Measurements from ENCODE around the gene KIF26B.

Gene KIF26B

GRCh38 chr1:245169376-245169775, 14.6 kb downstream of the KIF26B start:
- FAIRE-seq = no peak
- DNase-seq (ENCODE audit: low spot score) = no peak

GRCh38 chr1:245172026-245172425, 17.2 kb downstream of the KIF26B start:
- no peak for DNase-seq (ENCODE audit: low spot score)
- no peak for FAIRE-seq

- DNase-seq (ENCODE audit: low spot score) (no peak), FAIRE-seq (no peak)
Measured at GRCh38 chr1:245172829-245173228, 18.0 kb downstream of the KIF26B start.

DNA sequence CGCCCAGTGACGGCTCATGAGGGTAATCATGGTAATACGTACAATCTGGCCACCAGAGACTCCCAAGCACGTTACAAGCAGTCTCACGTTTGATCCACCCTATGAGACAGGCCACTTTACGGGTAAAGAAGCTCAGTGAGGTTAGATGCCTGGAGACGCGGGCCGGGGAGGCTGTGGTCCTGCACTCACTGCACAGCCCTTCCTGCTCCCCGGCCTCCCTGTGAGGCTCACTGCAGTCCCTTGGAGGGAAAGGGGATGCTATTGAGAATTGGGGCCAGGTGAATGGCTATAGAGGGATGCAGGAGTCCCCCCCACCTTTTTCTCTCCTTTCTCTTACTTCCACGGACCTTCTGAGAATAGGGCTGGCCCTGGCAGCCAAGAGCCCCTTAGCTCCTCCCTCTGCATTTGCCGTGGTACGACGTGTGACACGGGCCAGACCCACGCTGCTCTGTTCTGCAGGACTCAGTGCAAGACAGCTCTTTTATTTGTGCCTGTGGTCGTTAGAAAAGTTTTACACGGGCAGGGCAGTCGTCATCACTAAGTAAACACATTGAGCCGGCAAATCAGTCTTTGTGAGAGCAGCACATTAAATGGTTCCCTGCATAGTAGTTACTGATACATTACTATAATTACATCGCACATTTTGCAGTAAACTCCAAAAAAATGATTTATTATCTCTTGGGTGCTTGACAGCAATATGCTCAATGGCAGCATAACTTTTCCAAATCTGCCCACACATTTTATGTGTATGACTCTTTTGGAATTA, 18.8 kb downstream of the KIF26B start:
- FAIRE-seq = no peak
- DNase-seq (ENCODE audit: low spot score) = no peak

GRCh38 chr1:245177071-245177900, 22.5 kb downstream of the KIF26B start:
- FAIRE-seq (no peak), DNase-seq (ENCODE audit: low spot score) (peak; percentile 17)

DNA sequence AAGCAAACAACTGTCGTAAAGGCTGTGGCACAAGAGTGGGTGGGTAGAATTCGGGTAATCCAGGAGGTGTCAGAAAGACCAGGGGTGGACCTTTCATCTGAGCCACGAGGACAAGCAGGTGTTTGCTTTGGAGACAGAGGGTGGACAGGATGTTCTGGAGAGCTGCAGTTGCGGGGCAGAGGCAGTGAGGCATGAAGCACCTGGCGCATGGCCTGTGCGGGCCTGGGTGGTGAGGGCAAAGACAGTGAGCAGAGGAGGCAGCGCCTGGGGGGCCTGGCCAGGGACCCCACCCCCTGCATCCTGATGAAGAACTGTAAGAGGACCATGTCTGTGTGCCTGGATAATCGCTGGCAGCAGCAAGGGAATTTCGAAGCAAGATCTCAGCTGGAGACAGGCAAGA, 24.9 kb downstream of the KIF26B start:
- FAIRE-seq (no peak), DNase-seq (ENCODE audit: low spot score) (no peak)

DNA sequence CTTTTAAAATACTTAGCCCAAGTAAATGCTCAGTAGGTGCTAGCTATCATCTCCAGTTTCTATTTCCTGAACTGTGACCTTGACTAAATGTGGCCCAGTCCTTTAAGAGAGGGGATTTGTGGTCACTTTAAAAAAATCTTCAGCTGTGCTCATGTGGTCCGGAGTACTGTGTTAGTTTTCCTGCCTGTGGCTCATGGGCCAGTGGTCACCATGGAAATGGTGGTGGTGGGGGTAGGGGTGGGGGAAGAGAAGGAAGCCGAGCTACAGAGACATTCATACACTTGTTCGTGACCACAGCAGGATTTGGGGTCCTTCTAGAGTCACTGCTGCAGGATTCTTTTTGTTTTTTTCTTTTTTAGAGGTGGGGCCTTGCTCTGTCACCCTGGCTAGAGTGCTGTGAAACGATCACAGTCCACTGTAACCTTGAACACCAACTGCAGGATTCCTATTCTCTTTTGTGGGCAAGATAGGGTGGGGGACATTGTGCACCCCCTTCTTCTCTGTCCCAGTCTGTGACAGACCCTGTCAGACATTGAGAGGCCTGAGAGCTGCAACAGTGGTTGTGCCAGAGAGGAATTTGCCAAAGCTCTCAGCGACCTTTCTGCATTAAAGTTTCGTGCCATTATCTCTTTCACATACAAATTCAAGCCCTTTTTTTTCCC, 25.8 kb downstream of the KIF26B start:
- DNase-seq (ENCODE audit: low spot score) (peak; percentile 37), FAIRE-seq (no peak)

DNA sequence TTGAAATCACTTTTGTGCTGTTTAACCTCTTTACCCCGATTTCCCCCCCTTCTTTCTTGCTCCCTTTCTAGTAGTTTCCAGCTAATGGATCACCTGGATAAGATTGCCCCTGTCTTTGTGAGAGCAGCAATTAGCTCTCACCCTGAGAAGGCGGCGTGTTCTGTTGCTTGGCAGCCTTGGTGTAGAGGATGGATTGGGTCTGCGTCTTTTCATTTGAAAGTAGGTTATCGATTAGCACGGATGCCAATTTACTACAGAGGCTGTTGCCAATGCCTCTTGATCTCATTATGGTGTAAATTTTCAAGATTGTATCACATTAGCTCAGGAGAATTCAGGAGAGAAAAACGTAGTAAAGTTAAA, 26.4 kb downstream of the KIF26B start:
- DNase-seq (ENCODE audit: low spot score) = no peak
- FAIRE-seq = no peak

DNA sequence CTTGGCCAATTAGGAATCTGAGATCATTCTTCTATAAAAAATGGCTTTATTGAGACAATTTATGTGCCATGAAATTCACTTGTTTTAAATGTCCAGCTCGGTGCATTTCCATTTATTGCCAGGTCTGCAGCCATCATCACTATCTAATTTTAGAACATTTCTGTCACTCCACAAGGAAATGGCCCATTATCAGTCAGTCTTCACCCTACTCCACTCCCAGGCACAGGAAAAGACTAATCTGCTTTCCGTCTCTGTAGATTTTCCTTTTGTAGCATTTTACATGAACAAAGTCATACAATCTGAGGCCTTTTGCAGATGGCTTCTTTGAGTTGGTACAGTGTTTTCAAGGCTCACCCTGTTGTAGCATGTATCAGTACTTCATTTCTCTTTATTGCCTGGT, 27.2 kb downstream of the KIF26B start:
- DNase-seq (ENCODE audit: low spot score) = no peak
- no peak for FAIRE-seq

GRCh38 chr1:245183429-245183828, 28.6 kb downstream of the KIF26B start:
- DNase-seq (ENCODE audit: low spot score) (no peak), FAIRE-seq (no peak)

DNA sequence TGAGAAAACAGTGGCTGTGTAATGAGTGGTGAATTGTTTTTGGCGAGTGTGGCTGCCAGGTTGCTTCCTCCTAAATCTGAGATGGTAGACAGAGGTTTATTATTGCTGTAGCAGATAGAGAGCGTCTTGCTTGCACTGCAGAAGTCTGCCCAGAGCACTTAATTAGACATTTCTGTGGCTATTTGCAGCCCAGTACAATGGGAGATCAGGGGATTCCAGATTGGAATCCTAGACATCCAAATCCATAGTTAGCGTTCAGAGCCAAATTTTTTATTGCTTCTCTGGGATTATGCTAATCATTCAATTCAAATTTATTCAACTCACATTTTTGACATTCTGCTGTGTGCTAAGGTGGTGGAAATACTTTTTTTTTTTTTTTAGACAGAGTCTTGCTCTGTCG, 30.0 kb downstream of the KIF26B start:
- DNase-seq (ENCODE audit: low spot score) (no peak), FAIRE-seq (no peak)

- DNase-seq (ENCODE audit: low spot score) (no peak), FAIRE-seq (no peak)
Measured at GRCh38 chr1:245188403-245188802, 33.6 kb downstream of the KIF26B start.

DNA sequence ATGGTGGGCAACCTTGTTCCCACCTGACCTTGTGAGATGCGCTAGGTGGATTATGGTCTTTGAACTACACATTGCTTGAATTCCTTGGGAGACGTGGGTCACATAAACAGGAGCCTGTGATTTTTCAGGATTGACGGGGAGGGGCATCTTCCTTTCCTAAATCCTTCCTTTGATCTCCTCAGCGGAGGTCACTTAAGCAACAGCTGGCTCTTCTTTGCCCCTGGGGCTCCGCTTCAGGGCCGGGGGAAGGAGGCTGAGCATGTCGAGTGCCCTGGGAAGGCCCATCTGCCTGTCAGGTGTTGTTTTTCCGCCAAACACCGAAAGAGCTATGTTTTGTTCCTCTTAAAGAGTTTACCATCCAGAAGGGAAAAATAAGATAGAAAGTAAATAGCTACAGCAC, 40.6 kb downstream of the KIF26B start:
- DNase-seq (ENCODE audit: low spot score) (no peak), FAIRE-seq (no peak)

GRCh38 chr1:245197121-245197520, 42.3 kb downstream of the KIF26B start:
- no peak for FAIRE-seq
- DNase-seq (ENCODE audit: low spot score) = no peak

DNA sequence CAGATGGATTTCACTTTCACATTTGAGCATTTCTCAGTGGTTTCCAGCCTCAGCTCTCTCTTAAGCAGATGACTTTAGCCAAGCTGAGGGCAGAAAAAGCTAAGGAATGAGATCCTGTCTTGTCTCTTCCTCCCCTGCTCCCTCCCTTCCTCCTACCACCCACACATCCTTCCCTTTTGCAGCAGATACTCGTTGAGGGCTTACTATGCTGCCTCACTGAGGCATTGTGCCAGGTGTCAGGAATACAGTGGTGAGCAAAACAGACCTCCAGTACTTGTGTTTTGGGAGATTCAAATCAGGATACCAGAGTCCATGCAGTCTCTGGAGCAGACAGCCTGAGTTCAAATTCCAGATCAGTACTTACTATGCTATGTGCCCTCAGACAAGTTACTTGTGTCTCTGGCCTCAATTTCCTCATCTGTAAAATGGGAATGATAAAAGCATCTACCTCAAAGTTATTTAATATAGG, 43.2 kb downstream of the KIF26B start:
- FAIRE-seq (no peak), DNase-seq (ENCODE audit: low spot score) (no peak)

DNA sequence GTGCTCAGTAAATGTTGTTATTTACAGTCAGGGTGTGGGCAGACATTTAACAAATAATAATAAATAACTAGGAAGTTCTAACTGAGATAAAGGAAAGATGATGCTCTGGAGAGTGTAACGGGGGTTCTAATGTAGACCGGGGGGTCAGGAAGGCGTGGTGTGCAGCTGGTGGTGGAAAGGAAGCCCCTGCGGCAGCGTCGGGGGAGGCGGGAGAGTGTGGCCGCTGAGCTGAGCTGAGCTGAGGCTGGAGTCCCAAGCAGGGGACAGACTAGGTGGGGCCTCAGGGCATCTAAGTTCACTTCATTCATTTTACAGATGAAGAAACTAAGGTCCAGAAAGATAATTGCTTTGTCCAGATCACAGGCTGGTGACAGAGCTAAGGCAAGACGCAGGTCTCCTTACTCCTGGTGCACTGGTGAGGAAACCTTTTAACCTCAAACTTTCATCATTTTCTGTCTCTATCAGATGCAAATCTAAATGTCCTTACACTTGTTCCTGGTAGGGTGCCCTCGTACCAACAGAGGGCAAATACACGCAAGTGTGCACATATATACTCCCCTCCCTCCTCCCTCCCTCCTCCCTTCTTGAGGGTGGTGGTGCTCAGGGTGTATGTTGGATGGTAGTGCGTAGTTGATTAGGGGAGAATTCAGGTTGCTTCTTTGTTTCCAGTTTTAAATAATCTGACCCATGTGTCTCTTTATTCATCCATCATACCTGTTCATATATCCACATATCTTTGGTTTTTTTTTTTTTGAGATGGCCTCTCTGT, 44.1 kb downstream of the KIF26B start:
- FAIRE-seq (no peak), DNase-seq (ENCODE audit: low spot score) (no peak)

GRCh38 chr1:245200146-245200545, 45.4 kb downstream of the KIF26B start:
- DNase-seq (ENCODE audit: low spot score) (no peak), FAIRE-seq (no peak)

DNA sequence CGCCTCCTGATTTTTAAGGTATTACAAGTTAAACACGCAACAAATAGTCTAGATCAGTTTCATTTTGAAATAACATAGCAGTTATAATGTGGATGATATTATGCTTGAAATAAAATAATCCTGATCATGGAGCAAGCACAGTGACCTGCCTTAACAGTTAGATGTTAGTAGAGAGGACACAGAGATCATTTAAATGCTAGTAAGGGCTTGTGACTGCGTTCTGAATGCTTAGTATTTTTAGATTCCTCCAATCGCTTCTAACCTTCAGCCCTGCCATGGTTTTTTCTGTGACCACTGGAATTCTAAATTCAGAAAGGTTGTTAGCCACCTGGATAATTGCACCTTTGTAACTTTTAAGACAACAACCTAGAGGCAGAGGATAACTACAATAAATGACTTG, 46.4 kb downstream of the KIF26B start:
- FAIRE-seq = no peak
- DNase-seq (ENCODE audit: low spot score) = no peak

DNA sequence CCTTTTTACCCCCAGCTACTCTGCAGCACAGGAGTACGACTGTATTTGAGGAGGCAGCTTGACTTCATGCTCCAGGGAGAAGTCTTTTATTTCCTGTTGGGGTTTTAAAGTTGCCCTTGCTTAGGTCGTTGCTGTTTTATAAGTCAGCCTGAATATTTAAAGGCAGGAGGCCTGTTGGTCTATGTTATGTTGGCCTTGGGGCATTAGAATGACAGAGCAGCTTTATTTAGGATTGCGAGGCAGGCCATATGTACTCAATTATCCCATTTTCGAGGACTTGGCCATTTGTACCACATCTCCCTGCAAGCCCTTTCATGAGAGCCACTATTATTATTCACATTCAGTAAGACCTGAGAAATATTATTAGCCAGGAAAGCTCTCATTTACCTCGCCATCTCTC, 47.0 kb downstream of the KIF26B start:
- DNase-seq (ENCODE audit: low spot score) = no peak
- FAIRE-seq = no peak

DNA sequence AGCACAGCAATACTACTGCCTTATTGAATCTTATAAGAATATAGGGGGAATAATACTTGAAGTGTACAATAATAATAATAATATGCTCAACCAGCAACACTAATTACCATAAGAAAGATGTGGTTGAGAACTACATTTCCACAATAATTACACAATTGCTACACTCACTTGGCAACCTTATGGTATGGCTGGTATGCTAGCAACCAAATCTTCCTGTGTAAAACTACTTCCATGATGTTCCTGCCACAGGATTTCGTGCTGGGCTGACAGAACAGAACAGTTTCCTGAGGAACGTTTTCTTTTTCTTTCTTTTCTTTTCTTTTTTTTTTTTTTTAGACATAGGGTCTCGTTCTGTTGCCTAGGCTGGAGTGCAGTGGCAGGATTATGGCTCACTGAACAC, 50.6 kb downstream of the KIF26B start:
- FAIRE-seq (no peak), DNase-seq (ENCODE audit: low spot score) (no peak)

DNA sequence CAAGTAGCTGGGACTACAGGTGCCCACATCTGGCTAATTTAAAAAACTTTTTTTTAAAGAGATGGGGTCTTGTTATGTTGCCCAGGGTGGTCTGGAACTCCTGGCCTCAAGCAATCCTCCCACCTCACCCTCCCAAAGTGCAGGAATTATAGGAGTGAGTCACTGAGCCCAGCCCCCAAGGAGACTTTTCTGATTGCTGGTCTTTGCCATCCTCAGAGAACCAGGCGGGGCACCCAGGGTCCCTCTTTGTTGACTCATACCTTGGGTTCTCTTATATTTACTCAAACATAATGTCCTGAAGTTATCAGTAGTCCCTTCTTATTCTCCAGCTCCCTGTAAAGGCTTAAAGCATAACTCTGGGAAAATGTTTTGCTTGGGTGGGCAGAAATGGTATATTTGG, 51.1 kb downstream of the KIF26B start:
- DNase-seq (ENCODE audit: low spot score) (no peak), FAIRE-seq (no peak)

Measured in RCC 7860 (cell line).